ENCODE results near the gene DPH2. TPM values are rescaled to one million over a fixed set of nuclear protein-coding genes. Genes with fewer than 3 reads are reported as not detected.
A peak's percentile ranks its signal among the peaks of the same experiment; 100 is the strongest.

Gene DPH2
- total and polyA plus RNA-seq, 2 of the 8 experiments (the other 6 are each of a cell fraction or from before 2014, with no cell fraction given): 64.9 to 92.1 TPM

DNA sequence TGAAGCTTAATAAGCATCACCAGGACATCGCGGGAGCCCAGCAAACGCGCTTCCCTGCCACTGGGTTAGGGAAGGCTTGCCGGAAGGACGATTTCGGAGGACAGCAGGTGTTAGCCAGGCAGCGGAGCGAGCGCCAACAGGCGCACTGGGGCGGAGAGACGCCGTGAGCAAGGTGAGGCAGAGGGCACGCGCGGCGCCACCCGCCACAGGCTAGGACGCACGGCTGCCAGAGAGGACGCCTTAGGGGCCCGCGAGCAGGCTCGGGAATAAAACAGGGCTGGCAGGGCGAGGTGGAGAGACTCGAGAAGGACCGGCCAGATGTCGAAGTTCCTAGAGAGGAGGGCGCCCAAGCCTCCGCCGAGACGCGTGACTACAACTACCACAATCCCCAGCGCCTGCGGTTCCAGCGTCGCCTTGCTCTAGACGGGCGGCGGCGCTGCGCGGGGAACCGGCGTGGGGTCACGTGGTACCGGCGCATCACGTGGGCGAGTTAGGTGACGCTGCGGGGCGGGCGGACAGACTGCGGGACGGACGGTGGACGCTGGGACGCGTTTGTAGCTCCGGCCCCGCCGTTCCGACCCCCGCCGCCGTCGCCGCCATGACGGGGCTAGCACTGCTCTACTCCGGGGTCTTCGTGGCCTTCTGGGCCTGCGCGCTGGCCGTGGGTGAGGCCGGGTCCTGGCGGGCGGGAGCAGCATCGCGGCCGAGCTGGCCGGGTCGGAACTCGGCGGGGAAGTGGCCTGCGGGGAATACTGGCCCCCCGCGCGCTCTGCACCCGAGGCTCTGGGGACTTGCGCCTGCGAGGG lies 4.8 kb downstream of the DPH2 start, which contains the start of gene ATP6V0B (continued):
- peak; percentile 72; the same call in 1 of the 2 replicates for TF ChIP-seq TAF1 (IDR thresholded peaks at IDR 0.05; ENCODE audit: low read depth, low read length)
- no peak for TF ChIP-seq CHD1 (IDR thresholded peaks at IDR 0.05; ENCODE audit: low read depth, low read length)
- TF ChIP-seq HDAC6 (IDR thresholded peaks at IDR 0.05; ENCODE audit: low read depth, low read length): no peak
- 0 out of 4 replicates have a peak, but pooled peaks of 1 of the 2 experiments have one; percentile 34 for TF ChIP-seq HDAC2 (IDR thresholded peaks at IDR 0.05; ENCODE audit: borderline replicate concordance in 1 of 2, low read depth in 2 of 2, low read length in 2 of 2)
- TF ChIP-seq GTF2F1 (IDR thresholded peaks at IDR 0.05; ENCODE audit: borderline replicate concordance, low read depth, low read length): no peak
- TF ChIP-seq CREB1 (IDR thresholded peaks at IDR 0.05): peak; percentile 98
- peak in 1 of 2 experiments; percentile 73; a peak in 2 of 3 replicates for TF ChIP-seq POLR2A (IDR thresholded peaks at IDR 0.05; ENCODE audit: control extremely low read depth in 1 of 2, low read depth in 2 of 2, low read length in 2 of 2)
- peak; percentile 79 for TF ChIP-seq SIX5 (IDR thresholded peaks at IDR 0.05; ENCODE audit: low read depth, low read length)
- TF ChIP-seq SRF (IDR thresholded peaks at IDR 0.05; ENCODE audit: low read depth, low read length): peak; percentile 76
- TF ChIP-seq, protein P1, sequence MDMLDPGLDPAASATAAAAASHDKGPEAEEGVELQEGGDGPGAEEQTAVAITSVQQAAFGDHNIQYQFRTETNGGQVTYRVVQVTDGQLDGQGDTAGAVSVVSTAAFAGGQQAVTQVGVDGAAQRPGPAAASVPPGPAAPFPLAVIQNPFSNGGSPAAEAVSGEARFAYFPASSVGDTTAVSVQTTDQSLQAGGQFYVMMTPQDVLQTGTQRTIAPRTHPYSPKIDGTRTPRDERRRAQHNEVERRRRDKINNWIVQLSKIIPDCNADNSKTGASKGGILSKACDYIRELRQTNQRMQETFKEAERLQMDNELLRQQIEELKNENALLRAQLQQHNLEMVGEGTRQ (IDR thresholded peaks at IDR 0.05; ENCODE audit: low read length): peak; percentile 99
- no peak for TF ChIP-seq JUN (IDR thresholded peaks at IDR 0.05; ENCODE audit: low read depth, low read length)
- 0 out of 2 replicates have a peak, but pooled peaks have one; percentile 61 for TF ChIP-seq KDM5A (IDR thresholded peaks at IDR 0.05; ENCODE audit: low read length)
- peak; percentile 52; the same call in 1 of the 2 replicates for TF ChIP-seq YY1 (IDR thresholded peaks at IDR 0.05; ENCODE audit: low read depth, low read length)
- TF ChIP-seq, protein P2, sequence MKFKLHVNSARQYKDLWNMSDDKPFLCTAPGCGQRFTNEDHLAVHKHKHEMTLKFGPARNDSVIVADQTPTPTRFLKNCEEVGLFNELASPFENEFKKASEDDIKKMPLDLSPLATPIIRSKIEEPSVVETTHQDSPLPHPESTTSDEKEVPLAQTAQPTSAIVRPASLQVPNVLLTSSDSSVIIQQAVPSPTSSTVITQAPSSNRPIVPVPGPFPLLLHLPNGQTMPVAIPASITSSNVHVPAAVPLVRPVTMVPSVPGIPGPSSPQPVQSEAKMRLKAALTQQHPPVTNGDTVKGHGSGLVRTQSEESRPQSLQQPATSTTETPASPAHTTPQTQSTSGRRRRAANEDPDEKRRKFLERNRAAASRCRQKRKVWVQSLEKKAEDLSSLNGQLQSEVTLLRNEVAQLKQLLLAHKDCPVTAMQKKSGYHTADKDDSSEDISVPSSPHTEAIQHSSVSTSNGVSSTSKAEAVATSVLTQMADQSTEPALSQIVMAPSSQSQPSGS (IDR thresholded peaks at IDR 0.05; ENCODE audit: low read length): peak; percentile 68; the same call in 1 of the 2 replicates
- TF ChIP-seq, protein P3, sequence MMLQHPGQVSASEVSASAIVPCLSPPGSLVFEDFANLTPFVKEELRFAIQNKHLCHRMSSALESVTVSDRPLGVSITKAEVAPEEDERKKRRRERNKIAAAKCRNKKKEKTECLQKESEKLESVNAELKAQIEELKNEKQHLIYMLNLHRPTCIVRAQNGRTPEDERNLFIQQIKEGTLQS (IDR thresholded peaks at IDR 0.05; ENCODE audit: insufficient read depth, low read depth, low read length): peak; percentile 99
- TF ChIP-seq, protein P4, sequence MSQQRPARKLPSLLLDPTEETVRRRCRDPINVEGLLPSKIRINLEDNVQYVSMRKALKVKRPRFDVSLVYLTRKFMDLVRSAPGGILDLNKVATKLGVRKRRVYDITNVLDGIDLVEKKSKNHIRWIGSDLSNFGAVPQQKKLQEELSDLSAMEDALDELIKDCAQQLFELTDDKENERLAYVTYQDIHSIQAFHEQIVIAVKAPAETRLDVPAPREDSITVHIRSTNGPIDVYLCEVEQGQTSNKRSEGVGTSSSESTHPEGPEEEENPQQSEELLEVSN (IDR thresholded peaks at IDR 0.05): peak; percentile 87
- TF ChIP-seq, protein P5, sequence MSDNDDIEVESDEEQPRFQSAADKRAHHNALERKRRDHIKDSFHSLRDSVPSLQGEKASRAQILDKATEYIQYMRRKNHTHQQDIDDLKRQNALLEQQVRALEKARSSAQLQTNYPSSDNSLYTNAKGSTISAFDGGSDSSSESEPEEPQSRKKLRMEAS (IDR thresholded peaks at IDR 0.05): peak; percentile 94
- no peak for TF ChIP-seq NANOG (IDR thresholded peaks at IDR 0.05; ENCODE audit: insufficient read depth, low read depth, low read length, poor library complexity, severe bottlenecking)
- no peak for TF ChIP-seq CBX5 (IDR thresholded peaks at IDR 0.05; ENCODE audit: low read depth, low read length)
- peak; percentile 78 for TF ChIP-seq ASH2L (IDR thresholded peaks at IDR 0.05; ENCODE audit: low read length)

All from H1 (cell line).